ENCODE results near the gene PLAAT3.
"Not testable (repeated sequence)": the region's sequence is repeated elsewhere in the genome, so short reads cannot be mapped to it uniquely, and the experiment has no call there.

DNA sequence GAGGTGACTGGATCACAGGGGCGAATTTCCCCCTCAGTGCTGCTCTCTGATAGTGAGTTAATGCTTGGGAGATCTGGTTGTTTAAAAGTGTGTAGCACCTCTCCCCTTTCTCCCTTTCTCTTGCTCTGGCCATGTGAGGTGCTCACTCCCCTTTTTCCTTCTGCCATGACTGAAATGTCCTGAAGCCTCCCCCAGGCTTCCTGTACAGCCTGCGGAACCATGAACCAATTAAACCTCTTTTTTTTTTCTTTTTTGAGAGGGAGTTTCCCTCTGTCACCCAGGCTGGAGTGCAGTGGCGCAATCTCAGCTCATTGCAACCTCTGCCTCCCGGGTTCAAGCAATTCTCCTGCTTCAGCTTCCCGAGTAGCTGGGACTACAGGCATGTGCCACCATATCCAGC, 3.5 kb upstream of the PLAAT3 start:
- TF ChIP-seq, protein P1, sequence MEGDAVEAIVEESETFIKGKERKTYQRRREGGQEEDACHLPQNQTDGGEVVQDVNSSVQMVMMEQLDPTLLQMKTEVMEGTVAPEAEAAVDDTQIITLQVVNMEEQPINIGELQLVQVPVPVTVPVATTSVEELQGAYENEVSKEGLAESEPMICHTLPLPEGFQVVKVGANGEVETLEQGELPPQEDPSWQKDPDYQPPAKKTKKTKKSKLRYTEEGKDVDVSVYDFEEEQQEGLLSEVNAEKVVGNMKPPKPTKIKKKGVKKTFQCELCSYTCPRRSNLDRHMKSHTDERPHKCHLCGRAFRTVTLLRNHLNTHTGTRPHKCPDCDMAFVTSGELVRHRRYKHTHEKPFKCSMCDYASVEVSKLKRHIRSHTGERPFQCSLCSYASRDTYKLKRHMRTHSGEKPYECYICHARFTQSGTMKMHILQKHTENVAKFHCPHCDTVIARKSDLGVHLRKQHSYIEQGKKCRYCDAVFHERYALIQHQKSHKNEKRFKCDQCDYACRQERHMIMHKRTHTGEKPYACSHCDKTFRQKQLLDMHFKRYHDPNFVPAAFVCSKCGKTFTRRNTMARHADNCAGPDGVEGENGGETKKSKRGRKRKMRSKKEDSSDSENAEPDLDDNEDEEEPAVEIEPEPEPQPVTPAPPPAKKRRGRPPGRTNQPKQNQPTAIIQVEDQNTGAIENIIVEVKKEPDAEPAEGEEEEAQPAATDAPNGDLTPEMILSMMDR (IDR thresholded peaks at IDR 0.05 in 4 of 5, conservative IDR thresholded peaks at IDR 0.05 in 1 of 5), result not testable (repeated sequence)
- not testable (repeated sequence) for TF ChIP-seq POLR2A (IDR thresholded peaks at IDR 0.05)
